ENCODE results near the gene EVA1A.

GRCh38 chr2:75522543-75523312, 38.0 kb downstream of the EVA1A start:
- no peak for TF ChIP-seq ZNF565 (CRISPR knock-in tag; conservative IDR thresholded peaks at IDR 0.05; ENCODE audit: low read depth)
- TF ChIP-seq ZFP3 (CRISPR knock-in tag; IDR thresholded peaks at IDR 0.05) = no peak
- no peak for TF ChIP-seq CREB5 (CRISPR knock-in tag; IDR thresholded peaks at IDR 0.05; ENCODE audit: low read depth)
- no peak for TF ChIP-seq CSDC2 (CRISPR knock-in tag; IDR thresholded peaks at IDR 0.05)
- TF ChIP-seq OSR1 (CRISPR knock-in tag; IDR thresholded peaks at IDR 0.05) = no peak

Measured in SK-N-SH treated with all-trans-retinoic acid at 6 μM for 48 hours (cell line).